Hypothalamus (tissue), 51 donors: ENCODE results near the gene SPRR2F.
"Not testable (repeated sequence)": the region's sequence is repeated elsewhere in the genome, so short reads cannot be mapped to it uniquely, and the experiment has no call there.

ENCODE experiments used
- DNase-seq, 51 donors: peaks; one replicate each; lab custom pipeline; 2025; lab: John Stamatoyannopoulos, UW

Gene SPRR2F, protein sequence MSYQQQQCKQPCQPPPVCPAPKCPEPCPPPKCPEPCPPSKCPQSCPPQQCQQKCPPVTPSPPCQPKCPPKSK

DNA sequence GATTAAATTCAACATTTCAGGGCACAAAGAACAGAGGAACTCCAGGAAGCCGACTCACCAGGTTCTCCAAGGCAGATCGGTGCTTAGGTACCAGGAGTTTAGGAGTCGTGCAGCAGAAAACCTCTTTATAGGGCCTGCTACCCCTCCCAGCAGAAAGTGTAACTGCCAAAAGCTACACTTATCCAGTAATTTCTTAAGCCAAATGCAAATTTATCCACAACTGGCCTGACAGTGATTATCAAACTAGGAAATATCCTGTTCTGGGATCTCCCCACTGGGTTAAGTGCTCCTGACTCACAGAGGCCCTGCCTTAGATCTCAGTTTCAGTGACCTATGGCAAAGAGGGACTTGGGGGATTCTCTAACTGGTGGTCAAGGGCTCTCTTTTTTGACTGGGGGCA, at the start of gene SPRR2F:
Gene SPRR2F, minus strand, starts transcription at position 101 of the 400 bp plus-strand sequence. CDS start 783 bp downstream, outside the sequence.
- DNase-seq = no peak

DNA sequence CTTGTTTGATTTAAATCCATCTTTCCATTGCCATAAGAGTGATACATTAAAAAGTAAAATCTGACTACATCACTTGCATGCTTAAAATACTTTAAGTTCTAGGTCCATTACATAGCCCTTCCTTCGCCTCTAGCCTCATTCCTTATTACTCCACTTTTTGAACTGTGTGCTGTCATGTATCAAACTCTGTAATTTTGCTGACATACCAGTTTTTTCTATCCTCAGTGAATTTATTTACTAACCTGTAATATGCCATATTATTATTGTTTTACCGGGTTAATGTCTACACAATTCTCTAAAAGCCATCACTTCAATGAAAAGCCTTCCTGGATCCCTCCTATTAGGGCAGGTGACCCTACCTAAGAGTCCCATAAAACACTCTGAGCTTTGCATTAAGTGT, 42.2 kb upstream of the SPRR2F start:
- no peak for DNase-seq

DNA sequence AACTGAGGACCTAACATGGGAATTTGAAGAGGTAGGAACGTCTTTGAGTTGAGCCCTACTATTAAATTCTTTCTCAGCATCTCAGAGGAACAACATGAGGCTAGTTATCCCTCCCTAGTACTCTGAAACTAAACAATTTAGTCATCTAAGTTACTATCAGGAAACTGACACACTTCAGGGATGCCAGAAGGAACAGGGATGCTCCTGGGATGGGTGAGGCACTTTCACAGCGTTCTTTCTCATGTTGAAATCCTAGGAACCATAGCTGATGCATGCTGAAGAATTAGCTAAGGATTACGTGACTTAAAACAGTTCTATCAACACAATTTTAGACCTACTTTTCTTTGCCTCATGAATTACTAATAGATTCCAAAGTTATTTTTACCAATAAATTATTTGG, 39.2 kb upstream of the SPRR2F start:
- DNase-seq = no peak

DNA sequence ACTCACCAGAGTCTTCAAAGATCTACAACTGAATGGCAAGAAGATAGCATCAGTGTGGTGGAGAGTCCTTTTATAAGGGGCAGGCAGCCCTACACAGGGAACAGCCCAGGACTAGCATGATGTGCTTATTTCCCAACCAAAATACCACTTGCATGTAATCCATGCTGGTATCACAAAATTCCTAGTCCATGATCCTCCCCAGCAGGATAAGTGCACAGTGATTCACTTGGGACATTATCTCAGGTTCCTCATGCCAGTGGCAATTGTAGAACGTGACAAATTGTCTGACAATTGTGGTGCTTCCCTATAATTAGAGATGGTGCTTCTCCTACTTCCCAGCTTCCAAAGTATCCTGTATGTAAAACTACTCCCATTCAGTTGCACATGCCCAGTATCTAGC, 37.5 kb upstream of the SPRR2F start, which contains the start of gene SPRR2G:
Gene SPRR2G, minus strand, starts transcription at position 45 of the 400 bp plus-strand sequence. CDS start 780 bp downstream, outside the sequence.
- DNase-seq = no peak

DNA sequence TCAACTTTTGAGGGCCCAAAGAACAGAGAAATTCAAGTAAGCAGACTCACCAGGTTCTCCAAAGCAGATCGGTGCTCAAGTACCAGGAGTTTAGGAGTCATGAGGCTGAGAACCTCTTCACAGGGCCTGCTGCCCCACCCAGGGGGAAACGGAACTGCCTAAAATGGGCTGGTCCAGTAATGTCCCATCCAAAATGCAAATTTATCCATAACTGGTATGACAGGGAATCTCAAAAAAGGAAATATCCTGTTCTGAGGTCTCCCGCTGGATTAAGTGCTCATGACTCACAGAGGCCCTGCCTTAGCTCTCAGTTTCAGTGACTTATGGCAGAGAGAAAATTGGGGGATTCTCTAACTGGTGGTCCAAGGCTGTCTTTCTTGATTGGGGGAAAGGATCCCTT, 28.1 kb upstream of the SPRR2F start:
- no peak for DNase-seq

DNA sequence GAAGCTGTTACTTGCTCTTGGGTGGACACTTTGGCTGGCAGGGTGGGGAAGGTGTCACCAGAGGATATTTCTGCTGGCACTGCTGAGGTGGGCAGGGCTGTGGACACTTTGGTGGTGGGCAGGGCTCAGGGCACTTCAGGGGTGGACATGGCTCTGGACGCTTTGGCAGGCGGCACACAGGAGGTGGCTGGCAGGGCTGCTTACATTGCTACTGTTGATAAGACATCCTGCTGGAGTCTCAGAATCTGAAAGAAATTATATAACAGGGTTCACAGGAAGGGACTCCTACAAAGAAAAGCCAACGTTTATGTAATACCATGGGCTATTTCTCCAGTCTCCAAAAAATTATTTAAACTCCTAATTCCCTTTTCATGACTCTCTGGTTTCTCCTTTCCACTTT, 27.2 kb upstream of the SPRR2F start:
- no peak for DNase-seq

DNA sequence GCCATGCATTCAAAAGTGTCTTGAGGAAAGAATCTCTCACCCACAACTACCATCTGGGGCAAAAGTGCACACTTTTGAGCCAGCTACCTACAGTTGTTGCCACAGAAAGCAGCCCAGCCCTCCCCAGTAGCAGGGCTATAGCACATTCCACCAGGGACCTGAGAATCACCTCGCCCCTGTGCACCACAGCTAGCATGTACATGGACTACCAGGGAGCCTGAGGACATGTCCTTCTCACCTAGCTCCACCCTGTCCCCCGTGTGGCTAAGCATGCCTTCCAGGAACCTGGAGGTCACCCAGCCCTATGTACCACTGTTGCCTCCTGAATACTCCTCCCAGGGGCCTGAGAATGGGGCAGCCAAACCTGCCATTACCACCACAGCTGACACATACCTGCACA, 20.4 kb upstream of the SPRR2F start:
- no peak for DNase-seq

DNA sequence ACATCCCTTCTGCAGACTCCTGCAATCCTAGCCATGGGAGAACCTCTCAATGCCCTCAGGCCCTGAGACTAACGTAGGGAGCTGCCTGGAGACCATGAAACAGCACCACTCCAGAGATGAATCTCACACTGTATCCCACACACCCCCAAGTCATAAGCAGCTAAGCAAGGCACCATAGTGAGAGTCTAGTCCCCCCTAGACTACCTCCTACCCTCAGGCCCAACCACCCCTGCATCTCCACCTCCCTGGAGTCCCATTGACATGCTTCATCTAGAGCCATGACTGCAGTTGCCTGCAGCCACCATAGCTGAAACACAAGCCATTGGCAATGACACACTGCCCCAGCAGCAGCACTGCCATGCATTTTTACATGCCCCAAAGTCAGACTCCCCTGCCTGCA, 20.0 kb upstream of the SPRR2F start:
- no peak for DNase-seq

DNA sequence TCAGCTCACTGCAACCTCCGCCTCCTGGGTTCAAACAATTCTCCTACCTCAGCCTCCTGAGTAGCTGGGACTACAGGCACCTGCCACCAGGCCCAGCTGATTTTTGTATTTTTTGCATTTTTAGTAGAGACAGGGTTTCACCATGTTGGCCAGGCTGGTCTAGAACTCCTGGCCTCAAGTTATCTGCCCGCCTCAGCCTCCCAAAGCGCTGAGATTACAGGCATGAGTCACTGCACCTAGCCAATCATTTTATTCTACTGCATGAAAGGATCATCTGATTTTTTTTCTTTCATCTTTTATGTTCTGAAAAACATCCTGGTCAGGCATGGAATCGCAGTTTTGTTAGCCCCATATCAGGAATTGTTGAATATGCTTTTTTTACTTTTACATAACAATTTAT, 15.4 kb upstream of the SPRR2F start:
- not testable (repeated sequence) for DNase-seq

DNA sequence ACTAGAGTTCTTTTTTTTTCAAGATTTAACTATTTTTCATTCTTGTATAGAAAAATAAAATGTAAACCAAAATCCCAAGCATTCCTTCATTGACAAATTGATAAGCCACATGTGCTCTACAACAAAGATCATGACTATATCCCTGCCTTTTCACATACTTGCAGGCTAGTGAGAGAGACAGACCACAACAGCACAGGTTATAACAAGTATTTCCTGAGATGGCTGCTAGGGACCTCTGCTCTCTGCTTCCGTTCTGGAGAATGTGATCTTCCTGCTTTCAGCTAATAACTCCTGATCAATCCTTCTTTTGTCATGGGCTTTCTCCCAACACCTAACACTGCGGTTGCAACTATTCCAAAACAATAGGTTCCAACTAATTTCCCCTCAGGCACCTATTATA, 14.0 kb upstream of the SPRR2F start:
- DNase-seq = no peak

DNA sequence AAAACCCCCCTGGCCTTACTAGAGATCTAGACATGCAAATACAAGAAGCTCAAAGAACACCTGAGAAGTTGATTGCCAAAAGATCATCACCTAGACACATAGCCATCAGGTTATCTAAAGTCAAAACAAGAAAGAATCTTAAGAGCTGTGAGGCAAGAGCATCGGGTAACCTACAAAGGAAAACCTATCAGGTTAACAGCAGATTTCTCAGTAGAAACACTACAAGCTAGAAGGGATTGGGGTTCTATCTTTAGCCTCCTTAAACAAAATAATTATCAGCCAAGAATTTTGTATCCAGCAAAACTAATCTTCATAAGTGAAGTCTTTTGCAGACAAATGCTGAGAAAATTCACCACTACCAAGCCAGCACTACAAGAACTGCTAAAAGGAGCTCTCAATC, 12.2 kb upstream of the SPRR2F start:
- no peak for DNase-seq

DNA sequence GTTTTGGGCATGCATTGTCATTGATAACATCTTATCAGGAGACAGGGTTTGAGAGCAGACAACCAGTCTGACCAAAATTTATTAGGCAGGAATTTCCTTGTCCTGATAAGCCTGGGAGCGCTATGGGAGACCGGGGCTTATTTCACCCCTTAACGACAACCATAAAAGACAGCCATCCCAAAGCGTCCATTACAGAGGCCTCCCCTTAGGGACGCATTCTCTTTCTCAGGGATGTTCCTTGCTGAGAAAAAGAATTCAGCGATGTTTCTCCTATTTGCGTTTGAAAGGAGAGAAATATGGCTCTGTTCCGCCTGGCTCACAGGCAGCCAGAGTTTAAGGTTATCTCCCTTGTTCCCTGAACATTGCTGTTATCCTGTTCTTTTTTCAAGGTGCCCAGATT, 10.5 kb upstream of the SPRR2F start:
- DNase-seq = not testable (repeated sequence)

DNA sequence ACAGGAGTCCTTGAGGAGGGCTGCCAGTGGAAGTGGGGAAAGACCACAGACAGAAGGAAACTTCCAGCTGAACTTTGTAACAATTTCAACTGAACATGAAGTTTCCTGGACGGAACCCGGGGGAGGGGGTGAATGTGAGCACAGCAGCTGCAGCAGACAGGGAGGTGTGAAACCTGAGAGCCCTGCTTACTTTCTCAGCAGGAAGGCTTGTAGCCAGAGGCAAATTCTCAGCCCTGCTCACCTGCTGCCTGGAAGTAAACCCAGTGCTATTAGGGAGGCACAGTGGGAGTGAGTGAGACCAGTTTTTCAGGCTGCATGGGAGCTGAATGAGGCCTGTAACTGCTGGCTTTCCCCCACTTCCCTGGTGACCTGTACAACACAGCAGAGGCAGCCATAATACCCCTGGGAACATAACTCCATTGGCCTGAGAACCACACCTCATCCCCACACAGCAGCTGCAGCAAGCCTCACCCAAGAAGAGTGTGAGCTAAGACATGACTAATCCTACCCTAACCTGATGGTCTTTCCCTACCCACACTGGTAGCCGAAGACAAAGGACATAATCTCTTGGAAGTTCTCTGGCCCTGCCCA, 9.6 kb upstream of the SPRR2F start:
- no peak for DNase-seq

DNA sequence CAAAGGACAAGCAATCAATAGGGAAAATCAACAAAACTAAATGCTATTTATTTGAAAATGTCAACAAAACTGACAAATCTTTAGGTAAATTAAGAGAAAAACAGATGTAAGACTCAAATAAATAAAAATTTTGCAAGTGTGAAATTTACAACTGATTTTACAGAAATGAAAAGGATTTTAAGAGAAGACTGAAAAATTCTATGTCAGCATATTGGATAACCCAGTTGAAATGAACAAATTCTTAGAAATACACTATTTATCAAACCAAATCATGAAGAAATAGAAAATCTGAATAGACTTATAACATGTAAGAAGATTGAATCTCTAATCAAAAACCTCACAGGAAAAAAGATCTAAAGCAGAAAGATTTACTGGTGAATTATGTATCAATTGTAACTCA, 7.6 kb upstream of the SPRR2F start:
- no peak for DNase-seq

DNA sequence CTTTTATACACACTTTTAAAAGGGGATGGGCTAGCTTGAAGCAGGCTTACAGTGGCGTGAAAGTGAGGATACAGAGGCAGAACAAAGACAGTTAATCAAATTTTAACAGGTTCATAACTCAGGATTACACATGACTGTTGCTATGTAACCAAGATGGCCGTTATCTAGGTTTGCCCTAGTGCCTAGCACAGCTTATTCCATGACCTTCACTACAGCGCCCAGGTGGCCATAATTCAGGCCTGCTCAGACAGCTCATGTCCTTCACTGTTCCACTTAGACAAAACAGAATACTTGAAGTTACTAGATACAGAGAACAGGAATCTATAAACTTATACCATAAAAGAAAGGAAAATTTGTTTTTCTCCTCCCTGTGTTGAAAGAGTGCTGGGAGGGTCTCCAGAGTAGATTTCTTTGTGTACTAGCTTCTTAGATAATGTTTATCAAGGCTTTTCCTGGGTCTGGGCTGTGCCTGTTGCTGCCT, 6.2 kb upstream of the SPRR2F start:
- no peak for DNase-seq

DNA sequence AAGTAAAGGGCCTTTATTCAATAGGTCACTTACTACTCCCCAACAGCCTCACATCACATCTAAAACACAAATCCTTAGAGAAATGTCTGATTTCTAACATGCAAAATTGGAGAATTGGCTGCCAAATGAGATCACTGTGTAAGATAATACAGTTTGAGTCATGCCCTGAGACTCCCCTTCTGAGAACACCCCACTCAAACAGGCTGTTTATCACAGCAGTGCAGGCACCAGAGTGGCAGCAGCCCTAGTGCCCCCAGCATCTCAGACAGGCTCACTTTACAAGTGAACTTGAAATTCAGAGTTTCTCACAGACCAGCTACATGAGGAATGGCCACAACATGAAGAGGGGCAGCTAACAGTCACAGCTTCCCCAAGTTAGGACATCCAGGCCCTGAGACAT, 1.9 kb upstream of the SPRR2F start:
- DNase-seq = not testable (repeated sequence)

DNA sequence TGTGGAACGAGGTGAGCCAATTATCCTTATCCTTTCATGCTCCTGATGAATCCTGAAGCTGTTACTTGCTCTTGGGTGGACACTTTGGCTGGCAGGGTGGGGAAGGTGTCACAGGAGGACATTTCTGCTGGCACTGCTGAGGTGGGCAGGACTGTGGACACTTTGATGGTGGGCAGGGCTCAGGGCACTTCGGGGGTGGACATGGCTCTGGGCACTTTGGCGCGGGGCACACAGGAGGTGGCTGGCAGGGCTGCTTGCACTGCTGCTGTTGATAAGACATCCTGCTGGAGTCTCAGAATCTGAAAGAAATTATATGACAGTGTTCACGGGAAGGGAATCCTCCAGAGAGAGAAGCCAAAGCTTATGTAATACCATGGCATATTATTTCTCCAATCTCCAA, 862 bp downstream of the SPRR2F start:
- DNase-seq = not testable (repeated sequence)

DNA sequence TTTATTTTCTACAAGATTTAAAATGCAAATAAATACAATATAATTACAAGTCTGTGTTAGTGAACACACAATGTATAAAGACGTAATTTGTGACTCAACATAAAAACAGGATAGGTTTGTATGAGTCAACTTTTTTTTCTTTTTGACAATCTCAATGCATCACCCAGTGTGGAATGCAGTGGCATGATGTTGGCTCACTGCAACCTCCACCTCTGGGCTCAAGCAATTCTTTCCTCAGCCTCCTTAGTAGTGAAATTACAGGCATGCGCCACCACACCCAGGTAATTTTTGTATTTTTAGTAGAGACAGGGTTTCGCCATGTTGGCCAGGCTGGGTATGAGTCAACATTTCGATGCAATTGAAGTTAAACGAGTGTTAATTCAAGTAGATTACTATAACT, 13.1 kb downstream of the SPRR2F start:
- DNase-seq = no peak

DNA sequence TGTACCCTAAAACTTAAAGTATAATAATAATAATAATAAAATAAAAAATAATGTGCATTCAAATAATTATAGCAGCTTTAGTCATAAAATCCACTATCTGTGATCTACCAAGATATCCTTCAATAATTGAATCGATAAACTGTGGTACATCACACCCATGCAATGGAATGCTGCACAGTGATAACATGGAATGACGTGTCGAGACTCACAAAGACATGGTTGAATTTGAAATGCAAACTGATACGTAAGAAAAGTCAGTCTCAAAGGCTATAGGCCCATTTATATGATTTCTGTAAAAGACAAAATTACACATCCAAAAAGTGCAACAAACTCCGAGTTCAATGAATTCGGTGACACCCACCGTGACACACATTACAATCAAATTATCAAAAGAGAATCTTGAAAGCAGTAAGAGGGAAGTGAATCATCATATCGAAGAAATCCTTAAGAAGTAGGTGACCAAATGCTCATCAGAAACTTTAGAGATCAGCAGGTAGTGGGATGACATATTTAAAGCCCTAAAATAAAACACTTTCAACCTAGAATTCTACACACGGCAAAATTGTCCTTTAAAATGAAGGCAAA, 13.8 kb downstream of the SPRR2F start:
- DNase-seq = no peak

DNA sequence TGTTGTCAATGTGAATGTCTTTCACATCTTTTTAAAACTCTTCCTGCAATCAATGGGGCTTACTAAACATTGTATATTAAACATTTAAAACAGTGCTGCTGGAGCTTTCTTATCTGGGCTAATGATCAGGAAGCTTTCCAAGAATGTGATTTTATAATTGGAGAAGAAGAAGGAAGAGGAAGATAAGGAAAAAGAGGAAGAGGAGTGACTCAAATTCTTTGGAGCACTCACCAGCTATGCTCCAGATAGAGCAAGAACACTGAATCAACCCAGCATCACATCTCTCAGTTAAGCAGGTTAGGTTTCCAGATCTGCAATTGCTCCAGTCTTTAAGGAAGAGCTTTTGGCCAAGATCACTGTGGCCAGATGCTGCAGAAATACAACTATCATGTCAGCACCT, 17.6 kb downstream of the SPRR2F start:
- no peak for DNase-seq

DNA sequence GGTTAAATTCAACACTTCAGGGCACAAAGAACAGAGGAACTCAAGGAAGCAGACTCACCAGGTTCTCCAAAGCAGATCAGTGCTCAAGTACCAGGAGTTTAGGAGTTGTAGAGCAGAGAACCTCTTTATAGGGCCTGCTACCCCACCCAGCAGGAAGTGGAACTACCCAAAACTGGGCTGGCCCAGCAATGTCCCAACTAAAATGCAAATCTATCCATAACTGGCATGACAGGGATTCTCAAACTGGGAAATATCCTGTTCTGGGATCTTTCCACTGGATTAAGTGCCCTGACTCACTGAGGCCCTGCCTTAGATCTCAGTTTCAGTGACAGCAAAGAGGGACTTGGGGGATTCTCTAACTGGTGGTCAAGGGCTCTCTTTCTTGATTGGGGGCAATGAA, 18.9 kb downstream of the SPRR2F start, which contains the start of gene SPRR2E:
Gene SPRR2E, minus strand, starts transcription at position 101 of the 400 bp plus-strand sequence. CDS start 775 bp downstream, outside the sequence.
- no peak for DNase-seq

DNA sequence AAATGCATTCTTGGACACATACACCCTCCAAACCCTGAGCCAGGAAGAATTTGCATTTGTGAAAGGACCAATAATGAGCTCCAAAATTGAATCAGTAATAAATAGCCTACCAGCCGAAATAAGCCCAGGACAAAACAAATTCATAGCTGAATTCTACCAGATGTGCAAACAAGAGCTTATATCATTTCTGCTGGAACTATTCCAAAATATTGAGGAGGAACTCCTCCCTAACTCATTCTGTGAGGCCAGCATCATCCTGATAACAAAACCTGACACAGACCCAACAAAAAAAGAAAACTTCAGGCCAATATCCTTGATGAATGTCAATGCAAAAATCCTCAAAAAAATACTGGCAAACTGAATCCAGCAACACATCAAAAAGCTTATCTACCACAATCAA, 25.7 kb downstream of the SPRR2F start:
- DNase-seq = no peak
